ENCODE data around the gene ALG12. TPM values are rescaled to one million over a fixed set of nuclear protein-coding genes. Genes with fewer than 3 reads are reported as not detected.
A peak's percentile ranks its signal among the peaks of the same experiment; 100 is the strongest.

ALG12 gene
- total and polyA plus RNA-seq, 2 of the 13 experiments (the other 11 are each of a cell fraction or from before 2014, with no cell fraction given), result 7.8 to 15.8 TPM

DNA sequence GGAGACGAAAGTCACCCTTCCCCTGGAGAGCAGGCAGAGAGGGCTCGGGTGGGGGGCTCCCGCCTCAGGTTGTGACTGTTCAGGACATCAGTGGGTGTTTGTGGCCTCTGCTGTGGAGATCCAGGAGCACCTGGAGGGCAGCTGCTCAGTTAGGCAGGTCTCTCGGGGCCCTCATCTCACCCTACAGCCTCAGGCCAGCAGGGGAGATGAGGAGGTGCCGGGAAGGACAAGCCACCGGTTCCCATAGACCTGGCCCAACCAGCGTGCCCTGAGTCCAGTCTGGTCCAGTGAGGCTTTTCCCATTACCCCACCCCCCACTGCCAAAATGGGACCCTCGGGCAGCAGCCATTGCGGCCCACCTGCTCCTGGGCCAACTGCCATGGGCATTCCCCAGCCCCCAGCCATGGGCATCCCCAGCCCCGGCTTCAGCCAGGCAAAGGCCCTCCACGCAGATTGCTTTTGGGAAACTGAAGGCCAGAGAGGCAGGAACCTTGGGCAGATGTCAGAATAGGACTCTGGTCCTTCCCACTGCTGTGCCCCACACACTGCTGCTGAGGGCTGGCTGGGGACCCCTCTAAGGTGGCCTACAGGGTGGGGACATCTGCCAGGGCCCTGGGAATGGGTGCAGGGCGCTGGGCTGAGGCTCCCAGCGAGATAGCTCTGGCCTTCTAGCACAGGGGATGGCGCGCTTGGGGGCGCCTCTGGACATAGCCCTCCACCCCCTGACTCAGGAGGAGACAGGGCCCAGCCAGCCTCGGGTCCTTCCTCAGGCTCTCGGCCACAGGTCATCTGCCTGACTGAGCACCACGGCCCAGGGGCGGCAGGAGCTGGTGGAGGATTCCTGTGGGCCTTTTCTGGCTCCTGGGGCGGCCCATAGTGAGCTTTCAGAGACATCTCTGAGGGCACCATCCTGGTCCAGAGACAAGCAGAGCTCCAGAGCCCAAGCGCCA is 47.1 kb upstream of the ALG12 start (continued):
- TF ChIP-seq, protein P1, sequence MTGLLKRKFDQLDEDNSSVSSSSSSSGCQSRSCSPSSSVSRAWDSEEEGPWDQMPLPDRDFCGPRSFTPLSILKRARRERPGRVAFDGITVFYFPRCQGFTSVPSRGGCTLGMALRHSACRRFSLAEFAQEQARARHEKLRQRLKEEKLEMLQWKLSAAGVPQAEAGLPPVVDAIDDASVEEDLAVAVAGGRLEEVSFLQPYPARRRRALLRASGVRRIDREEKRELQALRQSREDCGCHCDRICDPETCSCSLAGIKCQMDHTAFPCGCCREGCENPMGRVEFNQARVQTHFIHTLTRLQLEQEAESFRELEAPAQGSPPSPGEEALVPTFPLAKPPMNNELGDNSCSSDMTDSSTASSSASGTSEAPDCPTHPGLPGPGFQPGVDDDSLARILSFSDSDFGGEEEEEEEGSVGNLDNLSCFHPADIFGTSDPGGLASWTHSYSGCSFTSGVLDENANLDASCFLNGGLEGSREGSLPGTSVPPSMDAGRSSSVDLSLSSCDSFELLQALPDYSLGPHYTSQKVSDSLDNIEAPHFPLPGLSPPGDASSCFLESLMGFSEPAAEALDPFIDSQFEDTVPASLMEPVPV (CRISPR knock-in tag; IDR thresholded peaks at IDR 0.05), result no peak
- peak; percentile 32; the same call in 1 of the 2 replicates for TF ChIP-seq POLR2AphosphoS5 (IDR thresholded peaks at IDR 0.05; ENCODE audit: low read depth, low read length)
- TF ChIP-seq, protein P2, sequence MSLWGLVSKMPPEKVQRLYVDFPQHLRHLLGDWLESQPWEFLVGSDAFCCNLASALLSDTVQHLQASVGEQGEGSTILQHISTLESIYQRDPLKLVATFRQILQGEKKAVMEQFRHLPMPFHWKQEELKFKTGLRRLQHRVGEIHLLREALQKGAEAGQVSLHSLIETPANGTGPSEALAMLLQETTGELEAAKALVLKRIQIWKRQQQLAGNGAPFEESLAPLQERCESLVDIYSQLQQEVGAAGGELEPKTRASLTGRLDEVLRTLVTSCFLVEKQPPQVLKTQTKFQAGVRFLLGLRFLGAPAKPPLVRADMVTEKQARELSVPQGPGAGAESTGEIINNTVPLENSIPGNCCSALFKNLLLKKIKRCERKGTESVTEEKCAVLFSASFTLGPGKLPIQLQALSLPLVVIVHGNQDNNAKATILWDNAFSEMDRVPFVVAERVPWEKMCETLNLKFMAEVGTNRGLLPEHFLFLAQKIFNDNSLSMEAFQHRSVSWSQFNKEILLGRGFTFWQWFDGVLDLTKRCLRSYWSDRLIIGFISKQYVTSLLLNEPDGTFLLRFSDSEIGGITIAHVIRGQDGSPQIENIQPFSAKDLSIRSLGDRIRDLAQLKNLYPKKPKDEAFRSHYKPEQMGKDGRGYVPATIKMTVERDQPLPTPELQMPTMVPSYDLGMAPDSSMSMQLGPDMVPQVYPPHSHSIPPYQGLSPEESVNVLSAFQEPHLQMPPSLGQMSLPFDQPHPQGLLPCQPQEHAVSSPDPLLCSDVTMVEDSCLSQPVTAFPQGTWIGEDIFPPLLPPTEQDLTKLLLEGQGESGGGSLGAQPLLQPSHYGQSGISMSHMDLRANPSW (CRISPR knock-in tag; IDR thresholded peaks at IDR 0.05; ENCODE audit: borderline replicate concordance), result no peak
- peak; percentile 25; the same call in 1 of the 2 replicates for TF ChIP-seq POLR2AphosphoS2 (IDR thresholded peaks at IDR 0.05; ENCODE audit: low read depth, low read length)
- no peak for TF ChIP-seq ZNF235 (CRISPR knock-in tag; IDR thresholded peaks at IDR 0.05; ENCODE audit: borderline replicate concordance)
- TF ChIP-seq ATF7-NPFF (CRISPR knock-in tag; IDR thresholded peaks at IDR 0.05; ENCODE audit: low read depth), result peak; percentile 35; the same call in 1 of the 2 replicates
- 0 out of 2 replicates have a peak, but pooled peaks have one; percentile 15 for TF ChIP-seq SSRP1 (CRISPR knock-in tag; IDR thresholded peaks at IDR 0.05)
- TF ChIP-seq ZNF709 (CRISPR knock-in tag; IDR thresholded peaks at IDR 0.05), result 0 out of 2 replicates have a peak, but pooled peaks have one; percentile 36
- TF ChIP-seq TP53 (CRISPR knock-in tag; conservative IDR thresholded peaks at IDR 0.05), result no peak
- TF ChIP-seq PCBP1 (IDR thresholded peaks at IDR 0.05; ENCODE audit: borderline replicate concordance, low read depth, low read length), result 0 out of 2 replicates have a peak, but pooled peaks have one; percentile 44
- peak; percentile 20 for TF ChIP-seq ZNF687 (CRISPR knock-in tag; IDR thresholded peaks at IDR 0.05)
- no peak for TF ChIP-seq ZNF263 (CRISPR knock-in tag; IDR thresholded peaks at IDR 0.05)
- peak; percentile 6 for TF ChIP-seq RBM22 (optimal IDR thresholded peaks at IDR 0.05; ENCODE audit: low read length)
- peak; percentile 43; the same call in 1 of the 2 replicates for TF ChIP-seq MXD3 (CRISPR knock-in tag; IDR thresholded peaks at IDR 0.05)
- peak; percentile 64 for TF ChIP-seq ZNF18 (CRISPR knock-in tag; IDR thresholded peaks at IDR 0.05; ENCODE audit: insufficient replicate concordance)
- TF ChIP-seq ZNF501 (CRISPR knock-in tag; IDR thresholded peaks at IDR 0.05), result peak; percentile 34; the same call in 1 of the 2 replicates
- TF ChIP-seq POLR2G (IDR thresholded peaks at IDR 0.05; ENCODE audit: low read depth, low read length), result peak; percentile 68
